NCI-H345 treated with DMSO at 0.1 percent for 48 hours (cell line): ENCODE data around the gene BBS12.
"Not testable (repeated sequence)": the region's sequence is repeated elsewhere in the genome, so short reads cannot be mapped to it uniquely, and the experiment has no call there.

Source experiments
- DNase-seq: peaks from one replicate; lab custom pipeline; 2025; ENCODE audit not compliant: unreplicated experiment; lab: John Stamatoyannopoulos, UW

The BBS12 gene

DNA sequence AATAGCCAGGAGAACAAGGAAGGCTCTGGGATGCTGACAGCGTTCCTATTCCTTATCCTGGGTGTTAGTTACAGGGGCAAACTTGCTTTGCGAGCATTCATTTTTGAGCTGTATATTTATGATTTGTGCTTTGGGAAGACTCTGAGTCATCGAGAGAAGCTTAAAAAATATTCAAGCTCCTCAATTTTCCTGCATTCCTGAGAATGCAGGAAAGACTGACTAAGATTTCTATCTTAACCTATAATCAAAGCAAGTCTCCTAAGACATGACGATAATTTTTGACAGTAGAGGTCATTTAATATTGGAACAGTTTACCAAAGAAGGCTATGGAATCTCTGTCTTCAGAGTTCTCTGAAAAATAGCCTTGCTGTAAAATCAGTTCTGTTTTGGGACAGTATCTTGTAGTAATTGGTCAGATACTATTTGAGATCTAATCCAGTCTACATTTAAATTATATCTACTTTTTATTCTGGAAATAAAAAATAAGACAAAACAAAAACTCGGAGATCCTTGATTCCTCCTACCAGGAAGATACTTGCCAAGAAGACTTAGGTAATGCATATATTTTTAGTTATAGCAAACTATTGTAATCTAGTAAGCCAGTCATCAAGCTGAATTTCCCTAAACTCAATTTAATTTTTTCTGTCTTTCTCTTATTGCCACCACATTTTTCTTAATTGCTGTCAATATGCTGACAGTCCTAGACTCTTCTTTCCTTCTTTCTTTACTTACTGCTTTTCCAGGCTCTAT is 31.7 kb downstream of the BBS12 start:
- DNase-seq, result no peak

DNA sequence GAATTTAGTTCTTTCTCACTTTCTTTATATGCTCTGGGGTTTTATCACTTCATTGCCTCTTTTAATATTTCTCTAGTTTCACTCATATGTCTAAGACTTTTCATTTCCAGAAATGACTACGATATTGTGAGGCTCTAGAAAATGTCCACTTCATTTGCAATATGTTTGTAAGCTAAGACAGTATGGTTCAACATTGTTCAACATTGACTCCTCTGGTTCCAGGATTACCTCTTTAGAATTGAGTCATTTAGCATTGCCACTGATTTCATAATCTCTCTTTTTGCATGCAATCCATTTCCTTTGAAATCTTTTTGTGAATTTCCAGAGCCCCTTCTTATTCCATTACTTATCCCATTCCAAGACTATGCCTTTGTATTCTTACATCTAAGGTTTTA is 32.3 kb downstream of the BBS12 start:
- DNase-seq, result no peak

DNA sequence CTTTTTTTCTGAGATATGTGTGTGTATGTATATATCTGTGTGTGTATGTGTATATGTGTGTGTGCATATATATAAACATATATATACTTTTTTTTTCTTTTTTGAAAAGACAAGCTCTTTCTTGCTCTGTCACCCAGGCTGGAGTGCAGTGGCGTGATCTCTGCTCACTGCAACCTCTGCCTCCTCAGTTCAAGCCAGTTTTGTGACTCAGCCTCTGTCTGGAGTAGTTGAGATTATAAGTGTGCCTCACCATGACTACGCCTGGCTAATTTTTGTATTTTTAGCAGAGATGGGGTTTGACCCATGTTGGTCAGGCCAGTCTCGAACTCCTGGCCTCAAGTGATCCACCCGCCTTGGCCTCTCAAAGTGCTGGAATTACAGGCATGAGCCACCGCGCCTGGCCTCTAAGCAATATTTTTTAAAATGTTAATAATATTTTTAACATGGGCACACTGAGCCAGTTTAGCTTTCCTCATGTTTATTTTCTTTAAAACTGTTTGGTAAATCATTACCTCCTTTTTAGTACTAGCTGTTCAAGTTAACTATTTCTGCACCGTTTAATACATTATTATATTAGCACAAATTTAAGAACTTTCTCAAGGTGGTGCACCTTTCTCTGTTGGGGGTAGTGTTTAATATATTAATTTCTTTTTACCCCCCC is 33.3 kb downstream of the BBS12 start:
- DNase-seq, result no peak

DNA sequence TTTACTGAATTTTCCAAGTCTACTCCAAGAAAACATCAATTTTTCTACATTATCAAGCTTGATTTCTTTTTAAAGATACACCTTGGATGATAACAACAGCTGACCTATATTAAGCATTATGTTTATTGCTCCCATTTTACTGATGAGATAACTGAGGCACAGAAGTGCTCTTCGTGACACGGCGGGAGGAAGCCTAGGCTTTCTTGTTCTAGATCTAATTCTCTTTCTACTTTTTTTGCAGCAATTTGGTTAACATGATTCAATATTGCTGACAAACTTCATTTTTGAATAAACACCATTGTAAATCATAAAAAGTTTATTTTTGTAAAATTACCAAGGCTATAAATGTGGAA is 33.8 kb downstream of the BBS12 start:
- no peak for DNase-seq

DNA sequence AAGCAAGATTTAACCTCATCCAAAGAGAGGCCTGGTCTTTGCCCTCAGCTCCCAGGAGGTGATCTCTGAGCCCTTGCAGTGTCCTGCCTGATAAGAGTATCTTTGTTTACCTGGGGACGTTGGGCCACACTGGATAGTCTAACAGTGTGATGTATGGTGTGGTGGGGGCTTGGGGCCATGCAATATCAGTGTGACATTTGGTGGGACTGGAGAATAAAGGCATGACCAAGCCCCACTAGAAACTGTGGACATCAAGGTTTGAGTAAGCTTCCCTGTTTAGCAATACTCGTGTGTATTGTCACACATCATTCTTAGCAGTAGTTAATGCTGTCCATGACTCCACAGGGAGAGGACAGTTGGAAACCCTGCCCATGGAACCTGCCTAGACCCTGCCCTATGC is 34.4 kb downstream of the BBS12 start:
- no peak for DNase-seq

DNA sequence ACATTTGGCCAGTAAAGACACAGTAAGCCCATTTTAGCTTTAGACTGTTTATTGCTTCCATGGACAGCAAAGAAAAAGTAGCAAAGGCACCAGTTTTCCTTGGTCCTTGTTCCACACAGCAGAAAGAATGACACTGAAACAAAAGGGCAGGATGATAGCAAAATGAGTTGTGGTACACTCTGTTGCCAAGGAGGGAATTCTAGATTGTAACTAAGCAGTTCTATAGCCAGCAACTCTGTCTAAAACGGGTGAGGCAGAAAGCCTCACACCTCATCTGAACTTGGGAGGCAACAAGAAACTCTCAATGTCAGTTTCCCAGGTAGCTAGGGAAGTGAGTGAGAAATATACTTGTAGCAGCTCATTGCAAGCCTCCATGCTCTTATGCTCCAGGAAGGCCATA is 39.2 kb downstream of the BBS12 start:
- DNase-seq, result no peak

DNA sequence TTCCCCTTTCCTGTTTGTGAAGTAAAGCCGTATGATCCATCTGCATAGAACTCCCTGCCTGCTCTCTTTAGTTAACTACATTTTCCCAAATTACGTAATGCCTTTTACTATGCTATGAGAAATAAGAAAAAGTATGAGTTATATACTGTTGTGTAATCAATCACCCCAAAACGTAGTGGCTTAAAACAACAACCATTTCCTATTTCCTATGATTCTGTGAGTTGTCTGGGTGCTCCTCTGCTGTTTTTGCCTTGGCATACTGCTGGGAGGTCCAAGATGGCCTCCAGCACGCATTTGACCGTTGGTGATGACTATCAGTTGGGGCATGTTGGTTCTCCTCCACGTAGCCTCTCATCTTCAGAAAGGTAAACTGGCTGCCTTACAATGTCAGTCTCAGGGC is 39.8 kb downstream of the BBS12 start:
- no peak for DNase-seq

DNA sequence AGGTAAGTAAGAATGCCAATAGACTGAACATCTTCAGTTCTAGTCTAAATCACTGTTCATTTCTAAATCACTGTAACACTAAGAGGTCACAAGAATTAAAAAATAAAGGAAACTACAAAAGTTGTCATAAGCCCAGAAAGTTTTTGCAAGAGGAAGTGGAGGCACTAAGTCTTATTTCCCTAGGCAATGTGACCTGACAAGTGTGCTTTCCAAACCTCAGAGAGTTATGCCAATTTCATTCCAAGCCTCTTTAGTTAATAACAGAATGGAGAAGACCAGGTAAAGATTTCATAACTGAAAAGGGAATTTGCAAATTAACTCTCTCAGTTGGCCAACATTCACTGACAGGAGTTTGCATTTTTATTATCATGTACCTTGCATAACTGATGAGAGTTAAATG is 40.5 kb downstream of the BBS12 start:
- no peak for DNase-seq

DNA sequence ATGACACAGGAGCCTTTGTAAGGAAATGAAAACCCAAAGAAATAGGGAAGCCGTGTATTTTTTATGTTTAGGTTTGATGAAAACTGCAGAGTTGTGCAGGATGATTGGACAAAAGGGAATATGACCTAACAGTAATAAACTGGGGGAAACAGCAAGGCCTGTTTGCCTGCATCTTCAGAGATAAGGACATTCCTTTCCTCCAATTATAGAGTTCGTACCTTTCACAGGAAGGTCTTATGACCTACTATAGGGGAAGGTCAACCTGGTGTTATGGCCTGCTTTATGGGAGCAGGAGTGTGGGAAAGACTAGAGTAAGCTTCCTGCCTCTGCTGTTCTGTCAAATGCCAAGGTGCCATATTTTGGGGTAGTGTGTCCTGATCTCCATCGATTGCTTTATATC is 42.5 kb downstream of the BBS12 start:
- DNase-seq, result no peak

DNA sequence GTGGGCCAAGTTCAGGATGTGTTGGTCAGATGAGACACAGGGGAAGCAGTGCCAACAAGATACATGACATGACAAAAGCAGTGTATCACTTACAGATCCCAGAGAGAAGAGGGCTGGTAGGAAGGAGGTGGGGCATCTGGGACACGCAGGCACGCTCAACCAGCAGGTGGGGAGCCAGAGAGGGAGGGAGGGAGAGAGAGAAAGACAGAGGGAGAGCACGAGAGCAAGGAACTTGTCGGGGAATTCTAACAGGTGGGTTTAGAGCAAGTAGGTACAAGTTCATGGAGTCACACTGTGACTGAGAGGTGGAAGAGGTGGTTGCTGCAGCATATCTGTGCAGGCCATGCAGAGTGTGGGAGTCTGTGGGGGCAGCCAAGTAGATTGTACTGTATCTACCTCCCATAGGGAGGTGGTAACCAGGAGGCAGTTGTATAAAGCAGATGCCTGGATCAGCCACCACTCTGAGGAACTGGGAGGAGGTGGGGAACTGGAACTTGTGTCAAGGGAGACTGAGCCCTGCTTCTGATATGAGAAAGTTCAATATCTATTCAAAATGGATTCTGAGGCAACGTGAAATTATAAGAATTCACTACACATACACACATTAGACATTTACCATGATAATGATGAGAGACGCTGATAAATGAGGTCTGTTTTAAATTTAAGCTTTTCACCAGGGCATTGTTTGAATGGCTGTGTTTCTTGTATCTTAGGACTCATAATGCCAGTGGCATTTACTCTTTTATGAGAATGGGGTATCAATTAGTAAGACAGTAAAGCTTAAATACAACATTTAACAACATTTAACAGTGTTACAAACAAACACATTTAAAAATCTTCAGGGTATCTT is 43.7 kb downstream of the BBS12 start:
- no peak for DNase-seq

DNA sequence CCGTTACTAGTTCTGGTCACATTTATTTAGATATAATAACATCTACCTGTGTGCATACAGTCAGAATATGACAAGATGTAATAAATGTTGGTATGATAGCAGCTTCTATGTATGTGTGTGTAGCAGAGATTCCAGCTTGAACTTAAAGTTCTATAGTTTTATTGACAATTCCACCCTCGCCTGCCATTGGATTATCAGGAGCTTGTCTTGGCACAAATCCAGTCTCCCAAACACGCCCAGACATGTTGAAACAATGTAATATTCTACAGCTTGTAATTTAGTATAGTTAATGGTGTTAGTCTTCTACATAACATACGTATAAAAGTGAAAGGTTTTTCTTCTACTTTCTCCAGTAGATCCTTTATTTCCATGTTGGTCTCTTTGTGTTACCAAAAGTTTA is 44.4 kb downstream of the BBS12 start:
- DNase-seq, result no peak

DNA sequence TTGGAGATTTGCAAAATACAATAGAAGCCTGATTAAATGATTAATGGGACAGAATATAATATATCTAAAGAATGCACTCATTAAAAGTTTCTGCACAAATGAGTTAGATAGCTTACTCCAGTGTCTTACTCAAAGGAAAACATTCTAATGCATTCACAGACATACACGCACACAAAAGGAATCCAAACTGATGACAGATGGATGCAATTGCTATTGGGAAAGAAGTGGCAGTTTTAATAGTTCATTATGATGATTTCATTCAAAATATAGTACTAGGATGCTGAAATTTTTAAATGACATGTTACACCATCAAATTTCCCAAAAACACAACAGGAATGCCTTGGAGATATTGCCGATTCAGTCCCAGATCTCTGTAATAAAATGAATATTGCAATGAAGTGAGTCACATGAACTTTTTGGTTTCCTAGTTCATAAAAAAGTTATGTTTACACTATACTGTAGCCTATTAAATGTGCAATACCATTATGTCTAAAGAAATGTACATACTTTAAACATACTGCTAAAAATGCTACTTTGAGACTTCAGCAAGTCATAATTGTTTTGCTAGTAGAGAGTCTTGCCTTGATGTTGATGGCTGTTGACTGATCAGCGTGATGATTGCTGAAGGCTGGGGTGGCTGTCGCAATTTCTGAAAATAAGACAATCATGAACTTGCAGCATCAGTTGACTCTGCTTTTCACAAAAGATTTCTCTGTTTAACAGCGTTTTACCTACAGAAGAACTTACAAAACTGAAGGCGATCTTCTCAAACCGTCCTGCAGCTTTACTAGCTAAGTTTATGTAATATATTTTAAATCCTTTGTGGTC is 45.6 kb downstream of the BBS12 start:
- no peak for DNase-seq

DNA sequence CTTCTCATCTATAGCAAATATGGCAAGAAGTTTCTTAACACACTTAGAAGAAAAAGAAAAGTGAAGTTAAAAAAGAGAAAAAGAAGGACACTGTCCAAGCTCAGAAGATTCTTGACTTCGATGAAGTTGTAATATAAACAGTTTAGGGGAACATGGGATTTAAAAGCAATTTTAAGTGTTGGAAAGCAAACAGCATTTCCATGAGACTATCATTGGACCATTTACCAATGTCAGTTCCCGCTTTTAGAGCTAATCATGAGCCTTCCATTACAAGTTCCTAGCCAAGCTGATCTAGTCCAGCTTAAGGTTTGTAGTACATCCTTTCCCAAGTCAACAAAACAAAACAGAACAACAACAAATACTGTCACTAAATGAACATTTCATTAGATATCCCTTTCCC is 49.0 kb downstream of the BBS12 start:
- DNase-seq, result no peak

DNA sequence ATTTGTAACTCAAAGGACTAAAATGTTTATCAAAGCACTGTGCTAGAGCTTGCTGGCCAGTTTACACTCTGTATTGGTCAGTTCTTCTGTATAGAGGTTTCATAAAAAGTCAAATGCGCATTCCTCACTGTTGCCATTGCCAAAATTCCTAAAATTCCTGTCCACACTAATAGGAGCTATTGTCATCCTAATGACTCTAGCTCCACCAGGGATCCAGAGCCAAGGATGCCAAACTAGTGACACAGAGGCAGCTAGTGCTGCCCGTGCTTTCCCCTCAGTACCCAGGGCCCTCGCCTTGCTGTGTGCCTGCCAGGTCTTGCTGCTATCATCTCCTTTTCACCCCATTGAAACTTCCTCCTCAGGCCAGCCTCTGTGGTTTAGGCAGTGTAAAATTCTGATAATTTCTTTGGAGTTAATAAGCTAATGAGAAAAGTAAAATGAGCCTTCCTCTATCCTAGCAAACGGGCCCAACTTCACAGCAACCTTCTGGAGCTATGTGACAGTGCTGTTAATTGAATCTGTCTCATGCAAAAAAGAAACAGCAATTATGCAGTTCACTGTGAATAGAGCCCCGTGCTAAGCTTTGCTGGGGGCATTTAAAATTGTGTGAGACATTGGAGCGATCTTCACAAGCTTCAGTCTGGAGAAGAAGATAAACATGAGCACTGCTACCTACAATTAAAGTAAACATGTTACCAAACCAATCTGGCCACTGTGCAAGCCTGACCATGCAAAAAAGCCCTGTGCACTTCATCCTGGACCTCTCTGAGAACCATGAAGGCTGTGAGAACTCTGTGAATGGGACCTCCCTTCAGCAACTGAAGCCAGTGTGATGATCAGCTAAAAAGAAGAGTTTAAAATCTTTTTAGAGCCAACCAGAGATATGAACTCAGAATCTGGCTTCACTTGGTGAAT is 51.1 kb downstream of the BBS12 start:
- no peak for DNase-seq

DNA sequence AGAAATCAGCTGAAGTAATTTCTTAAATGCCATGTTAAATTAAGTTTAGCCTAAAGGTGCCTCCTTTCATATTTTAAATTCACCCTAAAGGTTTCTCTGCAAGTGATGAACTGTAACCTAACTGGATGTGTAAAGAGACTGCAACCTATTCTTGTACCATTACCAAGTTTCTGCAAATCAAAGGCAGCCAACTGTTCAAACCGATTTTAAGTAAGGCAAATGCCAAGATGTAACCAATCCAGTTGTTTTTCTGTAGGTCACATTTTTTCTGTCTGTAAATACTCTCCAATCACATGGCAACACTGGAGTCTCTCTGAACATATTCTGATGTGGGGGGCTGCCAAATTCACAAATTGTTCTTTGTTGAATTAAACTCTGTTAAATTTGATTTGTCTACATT is 51.8 kb downstream of the BBS12 start:
- no peak for DNase-seq

DNA sequence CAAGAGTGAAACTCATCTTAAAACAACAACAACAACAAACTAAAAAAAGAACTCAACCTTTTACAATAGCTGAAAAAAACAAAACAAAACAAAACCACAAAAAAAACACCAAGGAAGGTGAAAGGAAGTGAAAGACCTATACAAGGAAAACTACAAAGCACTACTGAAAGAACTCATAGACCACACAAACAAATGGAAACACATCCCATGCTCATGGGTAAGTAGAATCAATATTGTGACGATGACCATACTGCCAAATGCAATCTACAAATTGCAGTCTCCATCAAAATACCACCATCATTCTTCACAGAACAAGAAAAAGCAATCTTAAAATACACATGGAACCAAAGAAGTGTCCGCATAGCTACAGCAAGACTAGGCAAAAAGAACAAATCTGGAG is 52.6 kb downstream of the BBS12 start:
- DNase-seq, result no peak

DNA sequence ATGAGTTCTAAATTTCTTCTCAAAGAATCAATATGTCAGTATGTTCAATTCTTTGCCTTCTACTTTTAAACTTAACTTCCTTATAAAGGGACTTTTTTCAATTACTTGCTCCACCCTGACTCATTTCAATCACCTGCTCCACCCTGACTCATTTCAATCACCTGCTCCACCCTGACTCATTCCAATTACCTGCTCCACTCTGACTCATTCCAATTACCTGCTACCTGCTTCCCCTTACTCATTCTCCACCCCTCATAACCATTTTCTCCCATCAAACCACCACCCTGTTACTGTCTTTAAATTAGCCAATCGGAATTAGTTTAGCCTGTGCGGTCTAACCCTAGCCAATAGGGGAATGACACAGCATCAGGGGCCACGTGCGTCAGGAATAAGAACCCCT is 53.8 kb downstream of the BBS12 start:
- not testable (repeated sequence) for DNase-seq

DNA sequence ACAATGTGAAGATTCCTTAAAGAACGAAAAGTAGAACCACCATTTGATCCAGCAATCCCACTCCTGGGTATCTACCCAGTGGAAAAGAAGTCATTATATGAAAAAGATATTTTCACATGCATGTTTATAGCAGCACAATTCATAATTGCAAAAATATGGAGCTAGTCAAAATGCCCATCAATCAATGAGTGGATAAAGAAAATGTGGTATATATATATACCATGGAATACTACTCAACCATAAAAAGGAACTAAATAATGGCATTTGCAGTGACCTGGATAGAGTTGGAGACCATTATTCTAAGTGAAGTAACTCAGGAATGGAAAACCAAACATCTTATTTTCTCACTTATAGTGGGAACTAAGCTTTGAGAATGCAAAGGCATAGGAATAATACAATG is 54.4 kb downstream of the BBS12 start:
- DNase-seq, result not testable (repeated sequence)

DNA sequence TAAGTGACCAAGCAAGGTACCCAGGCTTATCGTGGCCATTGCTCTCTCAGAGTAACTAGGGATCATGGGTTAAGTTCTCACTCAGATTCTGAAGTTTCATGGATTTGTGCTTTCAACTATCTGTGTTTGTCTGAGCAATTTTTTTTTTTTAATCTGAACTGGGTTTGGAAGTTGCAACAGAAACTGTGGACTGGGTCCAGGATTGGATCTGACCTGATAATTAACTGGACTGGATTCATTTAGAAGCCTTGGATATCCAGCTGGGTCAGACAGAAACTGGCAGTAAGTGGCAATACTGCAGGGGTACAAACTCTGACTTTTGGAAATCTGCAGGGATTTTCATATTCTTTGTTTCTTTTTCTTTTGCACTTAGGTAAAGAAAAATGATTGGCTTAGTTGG is 55.4 kb downstream of the BBS12 start:
- DNase-seq, result no peak

DNA sequence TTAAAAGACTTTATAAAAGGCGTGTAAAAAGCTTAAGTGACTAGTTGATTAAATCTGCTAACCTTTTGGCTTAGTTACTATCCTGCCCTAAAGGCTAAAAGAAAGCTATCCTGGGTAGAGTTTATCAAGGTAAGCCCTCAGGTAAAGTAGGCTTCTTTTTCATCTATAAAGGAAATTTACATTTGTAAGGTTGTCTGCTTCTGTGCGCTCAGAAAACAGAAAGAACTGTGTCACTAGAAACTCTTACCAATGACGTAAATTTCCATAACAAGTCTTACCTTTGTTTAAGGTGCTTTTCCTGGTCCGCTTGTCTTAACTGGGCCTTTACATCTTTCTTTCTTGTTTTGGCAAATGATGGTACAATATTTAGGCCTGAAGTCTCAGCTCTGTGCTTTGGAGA is 56.4 kb downstream of the BBS12 start:
- DNase-seq, result no peak
